HG03135 (cell line): ENCODE results near the gene GREM1.

ENCODE experiments used
- ATAC-seq: cut with Tn5 transposase; IDR thresholded peaks from one replicate; pipeline ENCODE4 v1.9.1; 2021; ENCODE audit warnings: mild to moderate bottlenecking, moderate library complexity; ENCODE audit not compliant: unreplicated experiment

Gene GREM1

DNA sequence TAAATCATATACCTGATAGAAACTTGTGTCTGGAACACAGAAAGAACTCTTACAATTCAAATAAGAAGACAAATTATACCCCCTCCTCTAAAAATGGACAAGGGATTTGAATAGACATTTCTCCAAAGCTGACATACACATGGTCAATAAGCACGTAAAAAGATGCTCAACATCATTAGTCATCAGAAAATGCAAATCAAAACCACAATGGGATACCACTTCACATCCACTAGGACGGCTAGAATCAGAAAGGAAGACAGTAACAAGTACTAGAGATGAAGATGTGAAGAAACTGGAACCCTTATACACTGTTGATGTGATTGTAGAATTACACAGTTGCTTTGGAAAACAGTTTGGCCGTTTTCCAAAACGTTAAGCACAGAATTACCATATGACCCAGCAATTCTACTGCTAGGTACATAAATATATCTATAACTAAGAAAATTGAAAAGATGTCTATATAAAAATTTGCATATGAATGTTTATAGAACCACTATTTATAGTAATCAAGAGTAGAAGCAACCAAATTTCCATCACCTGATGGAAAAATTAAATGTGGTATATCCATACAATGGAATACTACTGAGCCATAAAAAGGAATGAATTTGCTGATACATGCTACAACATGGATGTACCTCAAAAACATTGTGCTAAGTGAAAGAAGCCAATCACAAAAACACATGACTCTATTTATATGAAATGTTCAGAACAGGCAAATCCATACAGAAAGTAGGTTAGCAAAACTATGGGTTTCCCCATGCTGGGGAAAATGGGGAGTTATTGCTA is 60.8 kb downstream of the GREM1 start:
- no peak for ATAC-seq

DNA sequence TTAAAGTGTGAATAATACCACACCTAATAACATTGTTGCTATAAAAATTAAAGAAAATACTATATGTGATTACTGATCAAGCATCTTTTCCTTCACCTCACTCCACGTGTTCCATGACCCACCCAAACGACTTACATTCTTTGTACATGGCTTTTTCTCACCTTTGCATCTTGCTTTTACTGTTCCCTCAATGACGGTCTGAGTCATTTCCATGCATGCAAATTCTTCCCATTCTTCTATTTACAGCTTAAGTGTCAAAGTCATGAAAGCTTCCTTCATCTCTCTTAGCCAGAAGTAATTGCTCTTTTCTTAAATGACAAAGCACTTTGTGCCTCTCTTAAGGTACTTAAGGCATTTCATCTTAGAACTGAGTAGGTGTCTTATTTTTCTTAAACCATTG is 64.0 kb downstream of the GREM1 start:
- no peak for ATAC-seq

DNA sequence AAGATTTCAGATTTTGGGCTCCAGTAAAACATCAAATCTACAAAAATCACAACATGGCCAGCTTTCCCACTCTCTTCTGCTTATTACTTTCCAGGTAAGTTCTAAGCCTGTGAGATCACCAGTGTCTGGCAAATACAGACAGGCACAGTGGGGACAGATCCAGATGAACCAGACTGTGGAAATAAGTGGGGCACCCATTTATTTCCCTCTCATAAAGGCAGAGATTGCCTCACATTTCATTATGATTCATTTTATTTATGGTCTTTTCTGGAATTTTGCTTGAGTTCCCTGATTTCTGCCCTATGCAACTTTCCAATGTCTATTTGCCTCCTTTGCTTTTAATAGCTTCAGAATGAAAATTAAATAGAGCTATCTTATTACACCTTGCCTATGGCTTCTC is 66.8 kb downstream of the GREM1 start:
- no peak for ATAC-seq

DNA sequence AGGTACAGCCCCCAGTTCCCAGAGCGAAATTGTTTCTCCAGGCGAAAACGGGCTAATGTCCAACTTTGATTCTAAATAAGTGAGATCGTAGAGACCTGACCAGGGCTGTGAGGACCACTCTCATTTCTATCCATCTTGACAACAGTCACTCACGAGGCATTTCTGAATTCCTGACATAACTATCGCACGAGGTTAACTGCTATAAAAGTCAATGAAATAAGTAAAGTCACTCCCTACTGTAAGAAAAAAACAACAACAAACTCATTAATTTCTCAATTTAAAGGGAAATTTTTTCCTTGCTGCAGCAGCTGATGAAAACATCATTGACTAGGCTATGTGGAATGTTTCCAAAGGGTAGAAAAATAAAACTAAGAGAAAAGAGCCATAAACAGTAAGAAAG is 69.1 kb downstream of the GREM1 start:
- no peak for ATAC-seq

DNA sequence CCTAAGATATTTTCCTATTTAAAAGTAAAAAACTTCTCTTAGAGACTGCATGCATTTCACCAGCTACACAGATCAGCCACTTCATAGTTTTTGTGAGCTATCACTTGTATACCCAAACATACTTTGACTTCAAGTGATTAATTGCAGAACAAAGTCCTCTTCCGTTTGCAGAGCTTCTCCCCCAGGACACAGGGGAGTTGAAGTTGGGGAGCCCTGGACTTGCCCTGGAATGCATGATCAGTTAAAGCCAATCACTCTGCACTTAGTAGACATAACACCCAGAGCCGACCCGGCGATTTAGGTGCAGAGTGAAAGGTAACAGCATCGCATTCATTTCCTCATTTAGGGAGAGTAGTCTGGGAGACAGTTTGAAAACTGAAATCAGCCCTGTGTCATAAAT is 70.1 kb downstream of the GREM1 start:
- no peak for ATAC-seq

DNA sequence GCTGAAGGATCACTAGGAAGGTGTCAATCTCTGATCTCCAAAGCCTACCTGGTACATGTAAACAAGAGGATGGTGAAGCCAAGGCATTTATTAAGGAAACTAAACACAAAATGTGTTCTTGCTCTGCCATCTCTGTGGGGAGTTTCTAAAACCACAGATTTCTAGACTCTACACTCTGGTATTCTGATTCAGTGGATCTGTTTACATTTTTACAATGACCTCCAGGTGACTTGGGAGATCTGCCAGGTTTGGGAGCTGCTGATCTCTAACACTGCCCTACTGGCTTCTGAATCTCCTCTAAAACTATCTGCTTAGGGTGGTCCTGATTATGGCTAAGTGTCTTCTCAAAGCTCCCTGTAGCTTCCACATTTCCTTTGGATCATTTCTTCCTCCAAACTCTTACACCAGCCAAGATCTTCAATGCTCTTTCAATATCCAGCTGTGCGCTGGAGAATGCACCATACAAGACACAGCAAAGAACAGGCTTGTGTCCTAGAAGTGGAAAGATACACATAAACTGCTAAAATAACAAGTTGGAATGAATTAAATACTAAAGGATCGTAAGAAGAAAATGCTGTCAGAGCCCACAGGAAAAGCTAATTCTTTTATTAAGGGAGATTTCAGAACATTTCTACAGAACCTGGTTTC is 72.7 kb downstream of the GREM1 start:
- ATAC-seq = no peak

DNA sequence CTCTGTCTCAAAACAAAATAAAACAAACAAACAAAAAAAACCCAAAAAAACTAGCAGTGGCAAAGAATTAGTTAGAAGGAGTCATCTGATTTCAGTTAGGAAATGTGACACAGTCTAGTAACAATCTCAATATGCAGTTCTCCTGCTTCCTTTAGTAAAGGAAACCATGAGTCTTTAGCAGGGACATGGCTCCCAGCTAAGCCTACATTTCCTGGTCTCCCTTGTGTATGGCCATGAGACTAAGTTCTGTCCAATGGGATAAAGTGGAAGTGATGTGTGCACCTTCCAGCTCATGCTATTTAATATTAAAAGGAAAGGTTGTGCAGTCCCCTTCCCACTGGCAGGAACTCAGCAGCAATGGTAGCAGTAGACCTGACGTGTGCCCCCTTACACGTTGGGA is 74.6 kb downstream of the GREM1 start:
- no peak for ATAC-seq
